ENCODE measurements around the gene PHLPP2.
"Not testable (repeated sequence)": the region's sequence is repeated elsewhere in the genome, so short reads cannot be mapped to it uniquely, and the experiment has no call there.

The PHLPP2 gene

GRCh38 chr16:71626018-71626857 lies 98.3 kb downstream of the PHLPP2 start, which contains the start of gene MARVELD3:
MARVELD3 (plus strand) TSS chr16:71626184; CDS start chr16:71626230, 46 bp downstream.
- Mint-ChIP-seq H3K27ac (no peak within 1 kb of the TSS), H3K4me1 (peaks cover 7% of the 10 kb centered on the region), H3K4me3 (peak within 1 kb of the TSS; percentile 67), H3K9me3 (peaks cover 3% of the 10 kb centered on the region), H3K36me3 (no peaks in the 10 kb centered on the region), H3K27me3 (no peaks in the 10 kb centered on the region)
- peak; percentile 37 for ATAC-seq

DNA sequence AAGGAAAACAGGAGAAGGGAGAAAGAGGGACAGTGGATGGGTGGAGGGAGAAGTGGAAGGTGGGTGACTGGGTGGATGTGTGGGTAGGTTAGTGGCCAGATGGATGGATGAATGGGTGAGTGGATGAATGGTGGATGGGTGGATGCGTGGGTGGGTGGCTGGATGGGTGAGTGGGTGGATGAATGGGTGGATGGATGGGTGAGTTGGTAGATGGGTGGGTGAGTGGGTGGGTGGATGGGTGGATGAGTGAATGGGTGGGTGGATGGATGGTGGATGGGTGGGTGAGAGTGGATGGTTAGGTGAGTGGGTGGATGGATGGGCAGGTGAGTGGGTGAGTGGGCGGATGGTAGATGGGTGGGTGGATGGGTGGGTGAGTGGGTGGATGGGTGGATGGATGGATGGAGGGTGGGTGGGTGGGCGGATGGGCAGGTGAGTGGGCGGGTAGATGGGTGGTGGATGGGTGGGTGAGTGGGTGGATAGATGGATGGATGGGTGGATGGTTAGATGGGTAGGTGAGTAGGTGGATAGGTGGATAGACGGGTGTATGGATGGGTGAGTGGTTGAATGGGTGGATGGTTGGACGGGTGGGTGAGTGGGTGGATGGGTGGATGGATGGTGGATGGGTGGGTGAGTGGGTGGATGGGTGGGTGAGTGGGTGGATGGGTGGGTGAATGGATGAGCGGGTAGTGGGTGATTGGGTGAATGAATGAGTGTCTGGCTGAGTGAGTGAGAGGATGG lies 99.2 kb downstream of the PHLPP2 start:
- no peak overlapping the region for H3K27ac Mint-ChIP-seq

DNA sequence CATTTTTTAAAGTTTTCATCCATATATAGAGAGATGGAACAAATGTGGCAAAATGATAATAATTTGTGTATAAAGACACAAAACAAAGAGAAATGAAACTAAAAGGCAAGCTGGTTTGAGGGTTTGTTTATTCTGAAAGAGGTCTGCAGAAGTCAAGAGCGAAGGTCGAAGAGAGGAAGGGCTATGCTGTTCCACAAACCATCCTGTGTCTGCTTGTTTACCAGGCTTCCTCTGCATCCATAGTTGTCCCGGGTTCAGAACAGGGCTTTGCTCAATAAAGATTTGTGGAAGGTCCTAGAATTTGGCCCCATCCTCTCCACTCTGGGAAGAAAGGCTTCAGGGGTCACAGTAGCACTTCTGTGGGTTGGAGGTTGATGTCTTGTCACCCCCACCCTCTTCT lies 100.9 kb downstream of the PHLPP2 start:
- Mint-ChIP-seq H3K9me3 (peaks cover 6% of the 10 kb centered on the region), H3K36me3 (no peaks in the 10 kb centered on the region), H3K27me3 (peaks cover 3% of the 10 kb centered on the region), H3K4me1 (peaks cover 7% of the 10 kb centered on the region), H3K27ac (no peak overlapping the region), H3K4me3 (no peak overlapping the region)
- ATAC-seq: peak; percentile 27

More for the DNA sequence above, 99.2 kb downstream of the PHLPP2 start:
- peaks cover 3% of the 10 kb centered on the region for H3K9me3 Mint-ChIP-seq
- no peaks in the 10 kb centered on the region for H3K36me3 Mint-ChIP-seq
- H3K4me3 Mint-ChIP-seq: peak overlapping the region; percentile 43
- peaks cover 7% of the 10 kb centered on the region for H3K4me1 Mint-ChIP-seq
- H3K27me3 Mint-ChIP-seq: no peaks in the 10 kb centered on the region
- ATAC-seq: peak; percentile 35

DNA sequence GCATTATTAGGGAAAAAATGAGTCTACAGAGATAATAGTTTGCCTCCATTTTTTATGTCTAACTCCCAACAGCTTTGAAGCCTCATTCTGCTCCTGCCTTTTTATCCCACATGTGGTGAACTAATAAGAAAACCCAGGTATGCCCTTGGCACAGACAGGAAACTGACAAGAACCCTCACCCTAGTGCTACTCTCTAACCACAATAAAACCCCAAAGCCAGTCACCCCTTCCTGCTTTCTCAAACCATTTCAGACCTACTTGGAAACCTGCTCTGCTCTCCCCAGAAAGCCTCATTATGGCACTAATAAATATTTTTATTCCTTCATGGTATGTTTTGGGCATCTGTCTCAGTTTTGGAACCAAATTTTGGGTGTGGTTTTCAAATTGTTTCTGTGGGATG lies 102.4 kb downstream of the PHLPP2 start:
- no peaks in the 10 kb centered on the region for H3K36me3 Mint-ChIP-seq
- peaks cover 6% of the 10 kb centered on the region for H3K9me3 Mint-ChIP-seq
- ATAC-seq: no peak
- no peak overlapping the region for H3K27ac Mint-ChIP-seq
- H3K27me3 Mint-ChIP-seq: peaks cover 14% of the 10 kb centered on the region
- no peak overlapping the region for H3K4me3 Mint-ChIP-seq
- peaks cover 7% of the 10 kb centered on the region for H3K4me1 Mint-ChIP-seq

GRCh38 chr16:71618429-71618828 lies 106.1 kb downstream of the PHLPP2 start:
- H3K9me3 Mint-ChIP-seq: peaks cover 2% of the 10 kb centered on the region
- peaks cover 7% of the 10 kb centered on the region for H3K4me1 Mint-ChIP-seq
- peaks cover 14% of the 10 kb centered on the region for H3K27me3 Mint-ChIP-seq
- no peak overlapping the region for H3K4me3 Mint-ChIP-seq
- H3K36me3 Mint-ChIP-seq: no peaks in the 10 kb centered on the region
- no peak overlapping the region for H3K27ac Mint-ChIP-seq
- ATAC-seq: no peak

- H3K27ac Mint-ChIP-seq, ATAC-seq, H3K9me3 Mint-ChIP-seq, H3K36me3 Mint-ChIP-seq, H3K4me3 Mint-ChIP-seq: not testable (repeated sequence)
- Mint-ChIP-seq H3K27me3 (peaks cover 14% of the 10 kb centered on the region), H3K4me1 (peaks cover 13% of the 10 kb centered on the region)
These were observed 109.5 kb downstream of the PHLPP2 start for GRCh38 chr16:71614956-71615355.

GRCh38 chr16:71610936-71611871 lies 113.3 kb downstream of the PHLPP2 start:
- H3K4me3 Mint-ChIP-seq: peak overlapping the region; percentile 21
- H3K36me3 Mint-ChIP-seq: no peaks in the 10 kb centered on the region
- H3K4me1 Mint-ChIP-seq: peaks cover 34% of the 10 kb centered on the region
- no peaks in the 10 kb centered on the region for H3K27me3 Mint-ChIP-seq
- H3K27ac Mint-ChIP-seq: peak overlapping the region; percentile 59
- peak; percentile 77 for ATAC-seq
- H3K9me3 Mint-ChIP-seq: no peaks in the 10 kb centered on the region

DNA sequence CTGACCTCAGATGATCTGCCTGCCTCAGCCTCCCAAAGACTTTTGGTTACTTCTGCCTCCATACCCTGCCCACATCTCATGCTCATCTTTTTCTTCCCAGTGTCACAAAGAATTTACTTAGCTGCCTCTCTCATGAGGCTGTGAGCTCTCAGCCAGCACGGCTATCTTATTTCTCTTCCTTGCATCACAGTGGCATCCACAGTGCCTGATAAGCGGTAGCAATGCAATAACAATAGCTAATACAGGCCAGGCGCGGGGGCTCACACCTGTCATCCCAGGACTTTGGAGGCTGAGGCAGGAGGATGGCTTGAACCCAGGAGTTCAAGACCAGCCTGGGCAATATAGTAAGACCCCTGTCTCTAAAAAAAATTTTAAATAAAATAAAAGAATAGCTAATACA lies 114.1 kb downstream of the PHLPP2 start:
- Mint-ChIP-seq H3K27me3 (no peaks in the 10 kb centered on the region), H3K9me3 (no peaks in the 10 kb centered on the region), H3K4me1 (peaks cover 34% of the 10 kb centered on the region), H3K36me3 (no peaks in the 10 kb centered on the region), H3K4me3 (no peak overlapping the region), H3K27ac (peak overlapping the region; percentile 59)
- ATAC-seq: no peak

DNA sequence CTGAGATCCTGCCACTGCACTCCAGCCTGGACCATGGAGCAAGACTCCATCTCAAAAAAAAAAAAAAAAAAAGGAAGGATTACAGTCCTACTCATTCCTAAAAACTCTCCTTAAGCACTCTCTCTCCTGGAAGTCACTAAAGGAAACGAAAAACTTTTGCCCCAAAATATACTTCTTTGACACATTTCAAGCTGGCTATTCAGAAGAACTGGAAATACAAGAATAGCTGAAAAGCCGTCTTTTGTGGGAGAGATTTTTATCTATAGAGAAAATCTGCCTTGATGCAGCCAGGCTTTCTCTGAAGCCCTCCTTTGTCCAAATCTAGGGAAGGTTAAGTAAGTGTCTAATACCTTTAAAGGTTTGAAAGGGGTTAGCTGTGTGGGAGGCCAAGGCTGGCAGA lies 115.4 kb downstream of the PHLPP2 start:
- peaks cover 34% of the 10 kb centered on the region for H3K4me1 Mint-ChIP-seq
- no peak for ATAC-seq
- peak overlapping the region; percentile 87 for H3K27ac Mint-ChIP-seq
- H3K9me3 Mint-ChIP-seq: no peaks in the 10 kb centered on the region
- no peak overlapping the region for H3K4me3 Mint-ChIP-seq
- H3K27me3 Mint-ChIP-seq: no peaks in the 10 kb centered on the region
- H3K36me3 Mint-ChIP-seq: no peaks in the 10 kb centered on the region

GRCh38 chr16:71600822-71601221 lies 123.7 kb downstream of the PHLPP2 start:
- Mint-ChIP-seq H3K4me1 (no peaks in the 10 kb centered on the region), H3K9me3 (peaks cover 7% of the 10 kb centered on the region), H3K27ac (no peak overlapping the region), H3K27me3 (peaks cover 10% of the 10 kb centered on the region), H3K36me3 (no peaks in the 10 kb centered on the region), H3K4me3 (no peak overlapping the region)
- ATAC-seq: no peak

DNA sequence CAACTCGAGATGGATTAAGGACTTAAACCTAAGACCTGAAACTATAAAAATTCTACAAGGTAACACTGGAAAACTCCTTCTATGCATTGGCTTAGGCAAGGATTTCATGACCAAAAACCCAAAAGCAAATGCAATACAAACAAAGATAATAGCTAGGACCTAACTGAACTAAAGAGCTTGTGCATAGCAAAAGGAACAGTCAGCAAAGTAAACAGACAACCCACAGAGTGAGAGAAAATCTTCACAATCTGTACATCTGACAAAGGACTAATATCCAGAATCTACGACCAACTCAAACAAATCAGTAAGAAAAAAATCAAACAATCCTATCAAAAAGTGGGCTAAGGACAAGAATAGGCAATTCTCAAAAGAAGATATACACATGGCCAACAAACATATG lies 126.1 kb downstream of the PHLPP2 start:
- H3K4me3 Mint-ChIP-seq, H3K27ac Mint-ChIP-seq, ATAC-seq, H3K36me3 Mint-ChIP-seq, H3K4me1 Mint-ChIP-seq, H3K9me3 Mint-ChIP-seq: not testable (repeated sequence)
- H3K27me3 Mint-ChIP-seq: peaks cover 16% of the 10 kb centered on the region

DNA sequence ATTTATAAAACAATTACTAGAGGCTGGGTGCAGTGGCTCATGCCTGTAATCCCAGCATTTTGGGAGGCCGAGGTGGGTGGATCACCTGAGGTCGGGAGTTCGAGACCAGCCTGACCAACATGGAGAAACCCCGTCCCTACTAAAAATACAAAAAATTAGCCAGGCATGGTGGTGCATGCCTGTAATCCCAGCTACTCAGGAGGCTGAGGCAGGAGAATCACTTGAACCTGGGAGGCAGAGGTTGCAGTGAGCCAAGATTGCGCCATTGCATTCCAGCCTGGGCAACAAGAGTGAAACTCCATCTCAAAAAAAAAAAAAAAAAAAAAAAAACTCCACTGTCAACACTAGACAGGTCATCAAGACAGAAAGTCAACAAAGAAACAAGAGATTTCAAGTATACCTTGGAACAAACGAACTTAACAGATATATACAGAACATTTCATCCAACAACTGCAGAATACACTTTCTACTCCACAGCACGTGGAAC lies 129.1 kb downstream of the PHLPP2 start:
- not testable (repeated sequence) for H3K4me1 Mint-ChIP-seq, H3K27ac Mint-ChIP-seq, H3K36me3 Mint-ChIP-seq, H3K9me3 Mint-ChIP-seq, ATAC-seq, H3K4me3 Mint-ChIP-seq
- H3K27me3 Mint-ChIP-seq: peaks cover 38% of the 10 kb centered on the region

Measured in stimulated activated memory B cell treated with anti-CD40 and anti-IgM and Interleukin-4, amounts not matched to agents 10 μg/mL and 1 μg/mL and 100 μg/mL, for 72 hours (primary cell).